NCI-H2171 (cell line): ENCODE data around the gene PCIF1.
"Not testable (repeated sequence)": the region's sequence is repeated elsewhere in the genome, so short reads cannot be mapped to it uniquely, and the experiment has no call there.

Source experiments
- DNase-seq: peaks from one replicate; lab custom pipeline; 2025; lab: John Stamatoyannopoulos, UW

PCIF1 gene

DNA sequence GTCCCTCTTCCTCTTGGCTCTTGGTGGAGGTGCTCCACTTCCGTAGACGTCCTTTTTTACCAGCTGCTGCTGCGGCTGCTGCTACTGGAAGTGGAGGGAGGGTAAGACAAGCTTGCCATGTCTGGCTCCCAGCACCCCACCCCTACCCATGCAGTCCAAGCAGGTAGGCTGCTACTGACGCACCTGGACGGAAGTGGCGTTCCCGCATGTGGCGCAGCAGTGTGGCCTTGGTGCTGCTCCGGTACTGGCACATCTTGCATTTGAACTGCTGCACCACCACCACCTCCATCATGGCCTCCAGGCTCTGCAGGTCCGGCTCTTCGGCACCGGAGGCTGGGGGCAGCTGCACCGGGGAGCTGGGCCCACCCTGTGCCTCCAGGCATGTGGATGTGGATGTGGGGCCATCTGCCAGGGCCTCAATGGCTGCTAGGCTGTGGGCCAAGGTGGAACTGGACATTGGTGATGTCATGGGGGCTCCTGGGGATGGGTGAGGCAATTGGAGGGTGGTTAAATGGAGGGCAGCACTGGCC, 33.1 kb downstream of the PCIF1 start:
- DNase-seq: no peak

DNA sequence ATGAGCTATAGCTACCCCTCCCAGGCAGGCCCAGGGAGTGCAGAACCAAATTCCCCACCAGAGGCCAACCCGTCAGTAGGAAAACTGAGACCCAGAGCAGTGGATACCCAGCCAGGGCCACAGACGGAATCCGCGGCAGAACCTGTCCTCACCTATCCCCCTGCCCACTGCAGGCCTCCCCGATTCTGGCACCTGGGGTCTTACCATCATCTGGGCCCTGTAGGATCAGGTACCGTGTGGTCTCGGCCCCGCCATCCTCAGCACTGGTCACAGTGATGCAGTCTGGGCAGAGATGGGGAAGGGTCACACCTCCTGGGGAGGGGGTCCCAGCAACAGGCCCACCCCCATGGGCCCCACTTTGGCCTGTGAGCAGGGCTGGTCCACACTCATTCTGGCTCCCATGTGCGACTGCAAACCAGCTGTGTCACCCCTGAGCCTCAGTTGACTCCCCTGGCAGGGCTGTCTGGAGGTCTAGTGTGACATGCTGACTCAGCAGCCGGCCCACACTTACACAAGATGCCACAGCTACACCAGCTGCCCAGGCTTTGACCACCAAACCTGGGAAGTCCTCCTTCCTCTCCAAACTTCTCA, 33.7 kb downstream of the PCIF1 start:
- DNase-seq: no peak

DNA sequence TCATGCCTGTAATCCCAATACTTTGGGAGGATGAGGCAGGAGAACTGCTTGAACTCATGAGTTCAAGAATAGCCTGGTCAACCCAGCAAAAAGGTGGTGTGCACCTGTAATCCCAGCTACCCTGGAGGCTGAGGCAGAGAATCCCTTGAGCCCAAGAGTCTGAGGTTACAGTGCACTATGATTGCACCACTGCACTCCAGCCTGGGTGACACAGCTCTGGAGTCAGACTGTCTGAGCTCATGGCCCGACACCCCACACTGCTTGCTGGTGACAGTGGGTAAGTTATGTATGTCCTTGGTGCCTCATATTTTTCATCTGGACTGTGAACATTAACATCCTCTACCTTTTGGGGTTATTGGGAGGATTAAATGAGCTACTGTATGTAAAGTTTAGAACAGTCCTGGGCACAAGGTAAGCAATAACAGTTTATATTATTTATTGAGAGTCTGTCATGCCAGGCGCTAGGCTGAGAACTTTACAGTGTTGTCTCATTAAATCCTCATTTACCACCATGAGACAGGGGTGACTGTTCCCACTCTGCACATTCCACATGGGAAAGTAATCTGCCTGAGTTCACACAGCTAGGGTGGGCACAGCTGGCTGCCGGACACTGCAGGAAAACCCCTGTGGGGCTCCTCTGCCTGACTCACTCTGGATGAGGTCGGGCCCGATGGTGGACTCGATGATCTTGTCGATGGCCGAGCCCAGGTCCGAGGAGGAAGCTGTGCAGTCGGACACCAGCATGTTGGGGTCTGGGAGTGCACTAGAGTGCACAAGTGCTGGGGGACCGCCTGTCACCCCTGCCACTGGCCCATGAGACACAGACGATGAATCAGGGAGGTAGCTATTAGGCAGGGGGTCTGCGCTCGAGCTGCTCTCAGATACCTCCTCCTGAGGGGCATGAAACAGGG, 34.6 kb downstream of the PCIF1 start:
- no peak for DNase-seq

- DNase-seq: peak; percentile 64
Observed at GRCh38 chr20:45969712-45970634, 35.5 kb downstream of the PCIF1 start.

GRCh38 chr20:45970646-45971424, 36.4 kb downstream of the PCIF1 start:
- no peak for DNase-seq

DNA sequence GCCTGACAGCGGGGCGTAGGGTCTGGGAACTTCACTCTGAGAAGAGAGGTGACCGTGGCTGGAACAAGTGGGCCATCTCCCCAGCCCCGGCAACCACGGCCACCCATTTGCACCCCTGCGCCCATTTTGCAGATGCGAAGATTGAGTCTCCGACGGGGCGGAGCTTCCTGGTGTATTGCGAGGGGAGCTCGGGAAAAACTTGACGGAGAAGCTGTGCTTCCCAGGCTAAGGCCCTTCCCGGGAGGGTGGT, 36.9 kb downstream of the PCIF1 start:
- DNase-seq: no peak

DNA sequence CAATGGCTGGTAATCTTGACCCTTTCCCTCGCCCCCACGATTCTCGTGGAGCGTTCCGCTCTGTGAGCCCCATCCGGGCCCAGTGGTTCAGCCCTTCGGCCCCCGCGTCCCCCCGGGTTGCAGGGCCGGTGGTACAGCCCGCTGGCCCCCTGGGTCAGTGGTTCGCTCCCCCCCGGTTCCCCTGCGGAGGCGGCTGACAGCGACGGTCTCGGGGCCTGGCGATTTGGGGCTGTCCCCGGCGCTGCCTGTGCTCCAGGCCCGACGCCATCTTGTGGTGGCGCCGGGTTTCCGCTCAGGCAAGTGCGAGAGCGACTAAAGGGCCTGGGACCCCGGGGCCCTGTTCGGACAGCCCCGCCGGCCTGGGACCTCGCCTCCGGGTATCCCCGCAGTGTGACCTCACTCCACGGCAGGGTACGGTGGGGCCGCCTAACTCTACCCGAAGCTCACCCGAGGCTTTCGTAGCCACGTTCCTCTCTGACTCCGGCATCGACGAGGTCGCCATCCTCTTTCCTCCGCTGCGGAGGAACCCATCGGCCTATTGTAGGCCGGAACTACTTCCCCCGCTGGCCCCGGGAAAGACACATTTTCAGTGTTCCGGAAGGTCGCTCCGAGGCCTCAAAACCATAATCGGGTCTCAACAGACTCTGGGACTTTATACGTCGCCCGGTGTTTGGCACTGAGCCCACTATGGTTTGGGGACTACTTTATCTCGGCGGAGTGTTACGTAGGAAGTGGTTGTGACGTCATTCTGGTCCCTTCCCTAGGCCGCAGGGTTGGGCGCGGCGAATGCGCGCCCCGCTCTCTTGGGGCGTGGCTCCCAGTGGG, 37.4 kb downstream of the PCIF1 start, which contains the start of gene ZNF335:
Gene ZNF335, minus strand, starts transcription at position 529 of the 825 bp plus-strand sequence. CDS start 793 bp downstream, outside the sequence.
- peak; percentile 97 for DNase-seq

DNA sequence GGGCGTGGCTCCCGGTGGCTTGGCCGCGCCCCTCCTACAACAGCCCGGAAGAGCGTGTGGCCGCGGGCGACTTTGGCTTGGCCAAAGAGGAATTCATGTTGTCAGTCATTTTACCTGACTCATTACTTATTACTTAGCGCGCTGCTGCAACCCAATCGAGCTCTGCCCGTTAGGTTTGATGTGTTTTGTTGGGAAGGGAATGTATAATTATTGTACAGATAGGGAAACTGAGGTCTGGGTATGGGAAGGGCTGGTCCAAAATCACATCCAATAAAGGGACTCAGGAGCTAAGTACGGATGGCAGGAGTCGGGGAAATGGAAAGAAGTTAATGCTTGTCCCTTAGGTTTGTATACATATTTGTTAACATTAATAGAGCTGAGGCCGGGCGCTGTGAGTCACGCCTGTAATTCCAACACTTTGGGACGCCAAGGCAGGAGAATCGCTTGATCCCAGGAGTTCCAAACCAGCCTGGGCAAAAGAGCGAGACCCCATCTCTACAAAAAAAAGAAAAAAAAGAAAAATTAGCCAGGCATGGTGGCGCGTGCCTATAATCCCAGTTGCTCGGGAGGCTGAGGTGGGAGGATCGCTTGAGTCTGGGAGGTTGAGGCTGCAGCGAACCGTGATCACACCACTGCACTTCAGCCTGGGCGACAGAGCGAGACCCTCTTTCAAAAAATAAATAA, 38.2 kb downstream of the PCIF1 start:
- no peak for DNase-seq

GRCh38 chr20:45974896-45975565, 40.5 kb downstream of the PCIF1 start:
- no peak for DNase-seq

DNA sequence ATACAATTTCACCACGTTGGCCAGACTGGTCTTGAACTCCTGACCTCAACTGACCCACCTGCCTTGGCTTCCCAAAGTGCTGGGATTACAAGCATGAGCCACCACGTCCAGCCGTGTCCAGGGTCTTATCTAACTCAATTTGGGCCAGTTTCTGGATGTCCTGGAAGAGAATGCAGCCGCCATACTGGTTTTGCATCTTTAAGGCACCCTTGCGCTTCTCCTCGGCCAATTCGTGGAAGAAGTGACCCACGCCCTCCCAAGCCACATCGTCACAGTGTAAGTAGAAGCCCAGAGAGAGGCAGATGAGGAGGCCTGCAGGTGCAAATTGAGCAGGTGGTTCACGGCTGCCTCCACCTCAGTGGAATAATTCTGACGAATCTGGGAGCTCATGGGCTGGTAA, 41.2 kb downstream of the PCIF1 start:
- DNase-seq: no peak

GRCh38 chr20:45976086-45976485, 41.6 kb downstream of the PCIF1 start:
- DNase-seq: no peak

DNA sequence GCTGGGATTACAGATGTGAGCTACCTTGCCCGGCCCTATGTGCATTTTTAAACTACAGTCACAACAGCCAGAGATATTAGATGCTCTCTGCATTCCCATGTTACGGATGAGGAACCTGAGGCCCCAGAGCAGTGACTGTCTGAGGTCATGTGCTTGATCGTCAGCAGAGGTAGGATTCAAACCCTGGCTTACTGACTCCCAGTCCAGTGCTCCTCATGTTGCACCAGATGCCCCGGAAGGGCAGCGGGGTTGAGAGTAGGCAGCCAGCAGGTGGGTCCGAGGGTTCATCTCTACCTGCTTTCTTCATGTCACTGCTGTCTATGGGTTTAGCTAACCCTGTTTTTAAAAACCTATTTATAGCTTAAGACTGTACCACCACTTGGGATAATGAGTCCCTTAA, 46.8 kb downstream of the PCIF1 start:
- no peak for DNase-seq

GRCh38 chr20:45983279-45983743, 48.8 kb downstream of the PCIF1 start:
- no peak for DNase-seq

DNA sequence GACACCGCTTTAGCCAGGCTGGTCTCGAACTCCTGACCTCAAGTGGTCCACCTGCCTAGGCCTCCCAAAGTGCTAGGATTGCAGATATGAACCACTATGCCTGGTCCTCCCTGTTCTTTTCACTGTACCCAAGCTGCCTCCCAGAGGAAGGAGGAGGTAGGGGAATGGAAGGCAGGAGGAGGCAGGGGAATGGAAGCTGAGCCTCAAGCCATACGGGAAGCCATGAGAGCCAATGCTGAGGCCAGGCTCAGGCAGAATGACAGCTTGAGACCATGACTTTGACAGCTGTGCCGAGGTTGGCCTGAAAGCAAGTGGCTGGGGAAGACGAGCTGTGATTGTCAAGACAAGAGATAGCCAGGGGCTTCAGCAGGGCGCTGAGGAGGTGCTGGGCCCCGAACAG, 51.1 kb downstream of the PCIF1 start:
- DNase-seq: no peak

GRCh38 chr20:45987108-45987780, 52.8 kb downstream of the PCIF1 start:
- DNase-seq: peak; percentile 17

GRCh38 chr20:45988830-45989229, 54.3 kb downstream of the PCIF1 start:
- DNase-seq: not testable (repeated sequence)

- no peak for DNase-seq
Observed at GRCh38 chr20:45991616-45992015, 57.1 kb downstream of the PCIF1 start.

DNA sequence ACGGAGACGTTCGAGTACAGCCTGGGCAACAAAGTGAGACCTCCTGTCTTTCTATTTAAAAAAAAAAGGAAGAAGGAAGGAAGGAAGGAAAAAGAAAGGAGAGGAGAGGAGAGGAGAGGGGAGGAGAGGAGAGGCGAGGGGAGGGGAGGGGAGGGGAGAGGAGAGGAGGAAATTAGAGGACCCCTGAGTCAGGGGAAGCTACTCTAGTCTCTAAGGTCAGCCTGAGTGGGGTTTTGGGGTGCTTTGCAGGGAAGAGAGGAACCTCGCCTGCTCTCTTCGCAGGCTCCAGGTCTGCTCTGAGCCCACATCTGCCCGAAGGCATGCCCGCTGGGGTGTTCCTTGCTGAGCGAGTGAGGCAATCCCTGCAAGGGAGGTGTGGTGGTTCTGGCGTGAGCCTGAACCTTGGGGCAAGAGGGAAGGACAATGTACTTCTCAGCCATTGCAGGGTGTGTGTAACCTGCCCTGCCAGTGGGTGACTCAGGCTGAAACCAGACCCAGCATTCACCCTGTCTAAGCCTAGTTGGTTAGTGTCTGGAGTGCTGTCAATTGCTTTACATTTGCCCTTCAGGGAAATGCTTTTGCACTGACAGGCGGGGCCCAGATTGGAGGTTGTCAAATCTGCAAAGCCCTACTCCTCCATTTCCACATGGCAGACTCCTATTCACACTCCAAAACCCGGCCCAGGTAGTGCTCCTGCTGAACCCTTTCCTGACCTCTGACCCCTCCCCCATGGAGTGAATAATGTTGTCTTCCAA, 58.9 kb downstream of the PCIF1 start:
- DNase-seq: no peak
